SK-N-SH treated with all-trans-retinoic acid at 6 μM for 48 hours (cell line): ENCODE measurements around the gene TMEM25.

Experiments
- ATAC-seq: fragments of 200-7000 bp; cut with Tn5 transposase; 3 replicates; pipeline ENCODE4 v1.9.1; 2020; ENCODE audit warnings: mild to moderate bottlenecking, moderate library complexity
- ARNTL ChIP-seq: fragments of 450-650 bp; formaldehyde crosslinking; IDR thresholded peaks from 2 replicates; pipeline ENCODE4 v1.5.0; 2020; ENCODE audit warnings: low read depth, mild to moderate bottlenecking, moderate library complexity, borderline replicate concordance
- BACH2 ChIP-seq: fragments of 250-450 bp; sonication (Bioruptor Pico); IDR thresholded peaks from 2 replicates; pipeline ENCODE4 v1.9.0; 2021; ENCODE audit warnings: mild to moderate bottlenecking, borderline replicate concordance
- CSDC2 ChIP-seq: fragments of 250-450 bp; sonication (Bioruptor Pico); IDR thresholded peaks from 2 replicates; pipeline ENCODE4 v1.5.0; 2020; ENCODE audit warnings: mild to moderate bottlenecking, moderate library complexity
- CSRNP3 ChIP-seq: fragments of 250-450 bp; sonication (Bioruptor Pico); IDR thresholded peaks from 2 replicates; pipeline ENCODE4 v1.5.1; 2021; ENCODE audit warnings: mild to moderate bottlenecking, moderate library complexity
- ESRRG ChIP-seq: fragments of 250-450 bp; sonication (Bioruptor Pico); IDR thresholded peaks from 2 replicates; pipeline ENCODE4 v1.6.1; 2021; ENCODE audit warnings: mild to moderate bottlenecking
- ISL1 ChIP-seq: fragments of 250-450 bp; sonication (Bioruptor Pico); IDR thresholded peaks from 2 replicates; pipeline ENCODE4 v2.1.2; 2022; ENCODE audit warnings: mild to moderate bottlenecking, moderate library complexity
- OSR1 ChIP-seq: fragments of 250-450 bp; sonication (Bioruptor Pico); IDR thresholded peaks from 2 replicates; pipeline ENCODE4 v1.8.0; 2022; ENCODE audit warnings: moderate library complexity, mild to moderate bottlenecking, inconsistent platforms
- PATZ1 ChIP-seq: fragments of 250-450 bp; sonication (Bioruptor Pico); IDR thresholded peaks from 2 replicates; pipeline ENCODE4 v1.8.0; 2020; ENCODE audit warnings: mild to moderate bottlenecking, moderate library complexity, borderline replicate concordance
- POU6F1 ChIP-seq: fragments of 250-450 bp; sonication (Bioruptor Pico); IDR thresholded peaks from 2 replicates; pipeline ENCODE4 v1.8.0; 2021; ENCODE audit warnings: low read depth, mild to moderate bottlenecking, moderate library complexity, borderline replicate concordance
- PPARA ChIP-seq: fragments of 250-450 bp; sonication (Bioruptor Pico); IDR thresholded peaks from 2 replicates; pipeline ENCODE4 v1.5.0; 2020; ENCODE audit warnings: mild to moderate bottlenecking, borderline replicate concordance
- RARB ChIP-seq: fragments of 250-450 bp; sonication (Bioruptor Pico); IDR thresholded peaks from 2 replicates; pipeline ENCODE4 v1.8.0; 2021; ENCODE audit warnings: mild to moderate bottlenecking, moderate library complexity
- SNAI2 ChIP-seq: fragments of 250-450 bp; sonication (Bioruptor Pico); IDR thresholded peaks from 2 replicates; pipeline ENCODE4 v1.5.0; 2020; ENCODE audit warnings: mild to moderate bottlenecking, moderate library complexity
- TCF4 ChIP-seq: fragments of 250-450 bp; sonication (Bioruptor Pico); IDR thresholded peaks from 2 replicates; pipeline ENCODE4 v1.8.0; 2021; ENCODE audit warnings: mild to moderate bottlenecking, moderate library complexity, borderline replicate concordance
- TOX ChIP-seq: fragments of 250-450 bp; sonication (Bioruptor Pico); IDR thresholded peaks from 2 replicates; pipeline ENCODE4 v1.8.0; 2021; ENCODE audit warnings: mild to moderate bottlenecking, moderate library complexity, borderline replicate concordance
- TSHZ2 ChIP-seq: fragments of 250-450 bp; sonication (Bioruptor Pico); IDR thresholded peaks from 2 replicates; pipeline ENCODE4 v1.5.0; 2020; ENCODE audit warnings: mild to moderate bottlenecking, moderate library complexity
- ZC3H10 ChIP-seq: fragments of 250-450 bp; sonication (Bioruptor Pico); IDR thresholded peaks from 2 replicates; pipeline ENCODE4 v1.5.1; 2021; ENCODE audit warnings: mild to moderate bottlenecking, moderate library complexity
- ZFP30 ChIP-seq: fragments of 450-650 bp; formaldehyde crosslinking; IDR thresholded peaks from 2 replicates; pipeline ENCODE4 v1.5.0; 2022; ENCODE audit warnings: mild to moderate bottlenecking, moderate library complexity
- ZNF565 ChIP-seq: fragments of 450-650 bp; formaldehyde crosslinking; conservative IDR thresholded peaks from 2 replicates; pipeline ENCODE4 v1.5.0; 2020; ENCODE audit warnings: low read depth, mild to moderate bottlenecking, moderate library complexity
- ZNF70 ChIP-seq: fragments of 450-650 bp; formaldehyde crosslinking; IDR thresholded peaks from 2 replicates; pipeline ENCODE4 v1.5.0; 2020; ENCODE audit warnings: mild to moderate bottlenecking, moderate library complexity
- ZNF8 ChIP-seq: fragments of 450-650 bp; formaldehyde crosslinking; IDR thresholded peaks from 2 replicates; pipeline ENCODE4 v1.5.0; 2020; ENCODE audit warnings: mild to moderate bottlenecking, moderate library complexity

TMEM25 gene

GRCh38 chr11:118511601-118512000, 19.4 kb upstream of the TMEM25 start:
- no peak for ATAC-seq
- TF ChIP-seq RARB (CRISPR knock-in tag) (no peak), ESRRG (CRISPR knock-in tag) (no peak), SNAI2 (CRISPR knock-in tag) (no peak), ZNF565 (no peak), TSHZ2 (CRISPR knock-in tag) (no peak), ZNF70 (CRISPR knock-in tag) (no peak), CSDC2 (CRISPR knock-in tag) (no peak), POU6F1 (no peak), ISL1 (CRISPR knock-in tag) (no peak), OSR1 (CRISPR knock-in tag) (no peak), ZNF8 (no peak), ZC3H10 (CRISPR knock-in tag) (no peak), CSRNP3 (CRISPR knock-in tag) (no peak), ARNTL (CRISPR knock-in tag) (no peak), TOX (CRISPR knock-in tag) (no peak), PATZ1 (CRISPR knock-in tag) (no peak), TCF4 (CRISPR knock-in tag) (no peak), PPARA (CRISPR knock-in tag) (no peak), ZFP30 (CRISPR knock-in tag) (no peak)

- ATAC-seq: no peak
- no peak for TF ChIP-seq ZFP30 (CRISPR knock-in tag)
- TF ChIP-seq BACH2 (CRISPR knock-in tag): no peak
- TF ChIP-seq ZNF70 (CRISPR knock-in tag): no peak
- no peak for TF ChIP-seq OSR1 (CRISPR knock-in tag)
- TF ChIP-seq TSHZ2 (CRISPR knock-in tag): no peak
- TF ChIP-seq ZC3H10 (CRISPR knock-in tag): no peak
- TF ChIP-seq TCF4 (CRISPR knock-in tag): no peak
- no peak for TF ChIP-seq CSRNP3 (CRISPR knock-in tag)
These were observed 16.9 kb upstream of the TMEM25 start for GRCh38 chr11:118514103-118514502.
